RWPE2 (cell line): ENCODE results near the gene RAPSN.

ENCODE experiments used
- ATAC-seq: fragments of 200-7000 bp; cut with Tn5 transposase; 3 replicates; pipeline ENCODE4 v1.9.1; 2021; ENCODE audit warnings: low read depth
- DNase-seq: peaks from one replicate; pipeline ENCODE4 v3.0.0-alpha.2; 2020; ENCODE audit warnings: low spot score
- H3K27ac ChIP-seq: fragments of 450-650 bp; 2 replicates; pipeline ENCODE4 v1.5.1; 2017; ENCODE audit warnings: mild to moderate bottlenecking; ENCODE audit not compliant: poor library complexity, severe bottlenecking
- H3K27me3 ChIP-seq: fragments of 250-450 bp; sonication (Bioruptor Pico); 2 replicates; pipeline ENCODE4 v1.5.1; 2021; ENCODE audit warnings: mild to moderate bottlenecking, moderate library complexity; ENCODE audit not compliant: insufficient read depth, poor library complexity, severe bottlenecking
- H3K36me3 ChIP-seq: fragments of 250-450 bp; sonication (Bioruptor Pico); 2 replicates; pipeline ENCODE4 v1.5.1; 2020; ENCODE audit warnings: low read depth, mild to moderate bottlenecking, moderate library complexity
- H3K4me1 ChIP-seq: fragments of 250-450 bp; sonication (Bioruptor Pico); 2 replicates; pipeline ENCODE4 v1.5.1; 2021; ENCODE audit warnings: mild to moderate bottlenecking, moderate library complexity; ENCODE audit not compliant: insufficient read depth, poor library complexity, severe bottlenecking
- H3K4me3 ChIP-seq: fragments of 250-450 bp; sonication (Bioruptor Pico); 2 replicates; pipeline ENCODE4 v1.5.1; 2021; ENCODE audit warnings: mild to moderate bottlenecking, moderate library complexity; ENCODE audit not compliant: severe bottlenecking
- H3K9me3 ChIP-seq: fragments of 250-450 bp; sonication (Bioruptor Pico); 2 replicates; pipeline ENCODE4 v1.5.1; 2021; ENCODE audit warnings: mild to moderate bottlenecking, moderate library complexity; ENCODE audit not compliant: severe bottlenecking
- CTCF ChIP-seq: fragments of 450-650 bp; IDR thresholded peaks from one replicate; pipeline ENCODE4 v1.5.1; 2017; ENCODE audit warnings: mild to moderate bottlenecking, moderate library complexity; ENCODE audit not compliant: poor library complexity, severe bottlenecking

RAPSN gene

GRCh38 chr11:47393163-47394049 is 55.5 kb downstream of the RAPSN start:
- Histone ChIP-seq H3K36me3 (no peaks in the 10 kb centered on the region), H3K4me3 (no peak overlapping the region), H3K27ac (no peak overlapping the region), H3K27me3 (no peaks in the 10 kb centered on the region), H3K4me1 (no peaks in the 10 kb centered on the region), H3K9me3 (no peaks in the 10 kb centered on the region)
- no peak for TF ChIP-seq CTCF
- DNase-seq (no peak), ATAC-seq (no peak)

GRCh38 chr11:47392546-47393162 is 56.3 kb downstream of the RAPSN start:
- ATAC-seq (no peak), DNase-seq (no peak)
- Histone ChIP-seq H3K4me1 (no peaks in the 10 kb centered on the region), H3K4me3 (no peak overlapping the region), H3K9me3 (no peaks in the 10 kb centered on the region), H3K36me3 (no peaks in the 10 kb centered on the region), H3K27me3 (no peaks in the 10 kb centered on the region), H3K27ac (no peak overlapping the region)
- no peak for TF ChIP-seq CTCF

GRCh38 chr11:47391711-47392432 is 57.1 kb downstream of the RAPSN start:
- no peaks in the 10 kb centered on the region for H3K4me1 ChIP-seq
- DNase-seq = no peak
- H3K9me3 ChIP-seq = no peaks in the 10 kb centered on the region
- no peak for ATAC-seq
- no peak overlapping the region for H3K4me3 ChIP-seq
- H3K27me3 ChIP-seq = no peaks in the 10 kb centered on the region
- H3K27ac ChIP-seq = no peak overlapping the region
- no peak for TF ChIP-seq CTCF
- no peaks in the 10 kb centered on the region for H3K36me3 ChIP-seq

- Histone ChIP-seq H3K27ac (no peak overlapping the region), H3K36me3 (no peaks in the 10 kb centered on the region), H3K27me3 (no peaks in the 10 kb centered on the region), H3K4me1 (no peaks in the 10 kb centered on the region), H3K4me3 (no peak overlapping the region), H3K9me3 (no peaks in the 10 kb centered on the region)
- DNase-seq = no peak
- TF ChIP-seq CTCF = no peak
- no peak for ATAC-seq
Measured at GRCh38 chr11:47391077-47391583, 57.8 kb downstream of the RAPSN start.
